Spleen (tissue), 11 donors: ENCODE data around the gene NIPAL4. TPM values are rescaled to one million over a fixed set of nuclear protein-coding genes. Genes with fewer than 3 reads are reported as not detected.

Experiments used
- DNase-seq: peaks from one replicate; pipeline ENCODE4 v3.0.0-alpha.2; 2020
- H3K27ac ChIP-seq, 8 donors: fragments of 200-600 bp; sonication (generic) in 7 of 8; 1 replicate in 4 of 8; 2 replicates in 4 of 8; pipeline versions ENCODE4 v1.5.0 to v1.8.0; 2016 to 2021; ENCODE audit warnings: inconsistent platforms in 4 of 8, mild to moderate bottlenecking in 4 of 8, moderate library complexity in 1 of 8
- H3K27me3 ChIP-seq, 7 donors: fragments of 200-600 bp; sonication (generic) in 6 of 7; replicated peaks in 1 of 7; 1 replicate in 4 of 7; 2 replicates in 3 of 7; pipeline versions ENCODE4 v1.5.0 to v1.8.0; 2016 to 2021; ENCODE audit warnings: inconsistent platforms in 3 of 7, mild to moderate bottlenecking in 1 of 7
- H3K36me3 ChIP-seq, 6 donors: fragments of 200-600 bp; sonication (generic) in 5 of 6; 1 replicate in 4 of 6; 2 replicates in 2 of 6; pipeline versions ENCODE4 v1.5.0 to v1.8.0; 2016 to 2021; ENCODE audit warnings: inconsistent platforms in 2 of 6
- H3K4me1 ChIP-seq, 6 donors: fragments of 200-600 bp; sonication (generic) in 5 of 6; 1 replicate in 3 of 6; 2 replicates in 3 of 6; pipeline versions ENCODE4 v1.5.0 to v1.8.0; 2016 to 2021; ENCODE audit warnings: inconsistent platforms in 3 of 6
- H3K4me3 ChIP-seq, 8 donors: fragments of 200-600 bp; sonication (generic) in 7 of 8; 1 replicate in 4 of 8; 2 replicates in 4 of 8; pipeline versions ENCODE4 v1.5.0 to v1.8.0; 2016 to 2021; ENCODE audit warnings: inconsistent platforms in 4 of 8, mild to moderate bottlenecking in 4 of 8, moderate library complexity in 2 of 8
- H3K9me3 ChIP-seq, 8 donors: fragments of 200-600 bp; sonication (generic) in 7 of 8; 1 replicate in 4 of 8; 2 replicates in 4 of 8; pipeline versions ENCODE4 v1.5.0 to v1.8.0; 2016 to 2021; ENCODE audit warnings: inconsistent platforms in 4 of 8
- POLR2A ChIP-seq, 3 donors: fragments of 450-650 bp; IDR thresholded peaks; one replicate each; pipeline ENCODE4 v1.5.1; 2017; ENCODE audit warnings: antibody characterized with exemption in 3 of 3, mild to moderate bottlenecking in 1 of 3
- POLR2AphosphoS5 ChIP-seq, 3 donors: sonication (generic); formaldehyde crosslinking; IDR thresholded peaks; one replicate each; pipeline ENCODE4 v1.5.1; 2017; ENCODE audit warnings: antibody characterized with exemption in 3 of 3
- WGBS, 5 donors: extraction: QIAGEN DNeasy Blood & Tissue Kit in 3 of 5; methylation state at CpG; one replicate each; pipeline versions ENCODE4 v1.1.5 to v1.1.7; 2013 to 2018; 5-methylcytosine and 5-hydroxymethylcytosine counted together
- intact Hi-C: fragments of 100-400 bp; cut with DNase I; formaldehyde crosslinking; loops from one replicate; pipeline ENCODE4 v1.15.0; 2023; ENCODE audit warnings: low total_unique reads
- polyA plus RNA-seq, 3 donors: library from polyadenylated mRNA; stranded (reverse); fragments of 200-250 nt; gene quantifications; one replicate each; pipeline ENCODE4 v1.2.1, GENCODE V29; 2013
- total RNA-seq, 7 donors: library from RNA; depleted of rRNA in 3 of 7; stranded (reverse); fragments of >200 nt in 3 of 7; fragmentation: NEBNext Ultra II Directional in 4 of 7; extraction: Animal tissue kit (Norgen Biotek cat#: 25700) in 4 of 7; gene quantifications; one replicate each; pipeline versions ENCODE4 v1.1.0 to v1.2.1, GENCODE V29; 2016 to 2021
- TF ChIP-seq, protein P1 (sequence below), 11 experiments: fragments of 200-600 bp in 7 of 11; fragments of 450-650 bp in 4 of 11; sonication (generic) in 4 of 11; IDR thresholded peaks in 8 of 11; conservative IDR thresholded peaks in 3 of 11; 1 replicate in 7 of 11; 2 replicates in 4 of 11; pipeline versions ENCODE4 v1.4.0 to v1.8.0; 2016 to 2021; ENCODE audit warnings: antibody characterized with exemption in 11 of 11, inconsistent platforms in 4 of 11, mild to moderate bottlenecking in 1 of 11
- donor health status: healthy with polysubstance abuse.
- donor health status: DM: no; HTN: no; CAD: no; lungs with moderate emphysema.
- donor health status: DM: no; HTN: no; CAD: no.
- donor health status: Bipolar disorder and iron deficiency.
- donor health status: healthy.
- donor health status: DM: no; HTN: no; CAD: no.
- donor health status: DM: yes; HTN: yes; CAD: no.

The NIPAL4 gene
- total and polyA plus RNA-seq, 10 donors, result 0.19 to 0.73 (median 0.44) TPM; not detected in 1

DNA sequence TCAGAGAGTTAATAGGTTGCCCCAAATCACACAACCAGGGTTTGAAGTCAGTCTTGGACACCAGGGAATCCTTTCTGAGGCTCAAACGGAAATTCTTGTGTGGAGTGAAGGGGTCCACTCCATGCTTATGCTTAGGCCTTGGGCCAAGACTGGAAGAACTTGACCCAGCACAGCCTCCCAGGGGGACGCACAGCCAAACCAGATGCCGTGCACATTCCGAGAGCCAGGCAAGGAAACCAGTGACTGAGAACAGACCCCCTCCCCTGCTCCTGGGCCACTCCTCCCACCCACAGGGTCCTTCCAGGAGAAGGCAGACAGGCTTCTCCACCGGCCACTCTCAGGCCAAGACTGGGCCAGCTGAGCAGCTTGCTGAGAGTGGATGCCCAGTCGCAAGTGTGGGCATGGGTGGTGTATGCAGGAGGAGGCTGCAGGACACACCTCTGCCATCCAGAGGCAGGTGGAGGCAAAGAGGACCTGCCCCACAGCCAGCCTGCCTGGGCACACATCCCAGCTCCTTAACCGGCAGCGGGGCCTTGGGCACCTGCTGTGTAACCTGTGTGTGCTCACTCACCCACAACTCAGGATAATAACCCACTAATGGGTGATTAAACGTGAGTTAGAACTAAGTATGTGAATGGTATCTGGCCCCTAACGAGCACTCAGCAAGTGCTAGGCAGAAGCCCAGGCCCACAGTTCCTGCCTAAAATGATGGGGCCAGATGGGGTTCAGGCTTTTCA, 38.0 kb downstream of the NIPAL4 start:
- Histone ChIP-seq H3K27ac (peak overlapping the region in 3 of 8 donors; percentile 7 to 67 (median 28)), H3K36me3 (peaks cover 3 to 100% (median 34%) of the 10 kb centered on the region in 6 donors), H3K4me1 (peaks cover 7 to 57% (median 24%) of the 10 kb centered on the region in 6 donors), H3K4me3 (no peak overlapping the region), H3K27me3 (no peaks in the 10 kb centered on the region), H3K9me3 (no peaks in the 10 kb centered on the region)
- no peak for DNase-seq
- TF ChIP-seq POLR2A (IDR thresholded peaks at IDR 0.05) (no peak), POLR2AphosphoS5 (IDR thresholded peaks at IDR 0.05) (peak in 1 of 3 donors; percentile 62)
- TF ChIP-seq, protein P1, sequence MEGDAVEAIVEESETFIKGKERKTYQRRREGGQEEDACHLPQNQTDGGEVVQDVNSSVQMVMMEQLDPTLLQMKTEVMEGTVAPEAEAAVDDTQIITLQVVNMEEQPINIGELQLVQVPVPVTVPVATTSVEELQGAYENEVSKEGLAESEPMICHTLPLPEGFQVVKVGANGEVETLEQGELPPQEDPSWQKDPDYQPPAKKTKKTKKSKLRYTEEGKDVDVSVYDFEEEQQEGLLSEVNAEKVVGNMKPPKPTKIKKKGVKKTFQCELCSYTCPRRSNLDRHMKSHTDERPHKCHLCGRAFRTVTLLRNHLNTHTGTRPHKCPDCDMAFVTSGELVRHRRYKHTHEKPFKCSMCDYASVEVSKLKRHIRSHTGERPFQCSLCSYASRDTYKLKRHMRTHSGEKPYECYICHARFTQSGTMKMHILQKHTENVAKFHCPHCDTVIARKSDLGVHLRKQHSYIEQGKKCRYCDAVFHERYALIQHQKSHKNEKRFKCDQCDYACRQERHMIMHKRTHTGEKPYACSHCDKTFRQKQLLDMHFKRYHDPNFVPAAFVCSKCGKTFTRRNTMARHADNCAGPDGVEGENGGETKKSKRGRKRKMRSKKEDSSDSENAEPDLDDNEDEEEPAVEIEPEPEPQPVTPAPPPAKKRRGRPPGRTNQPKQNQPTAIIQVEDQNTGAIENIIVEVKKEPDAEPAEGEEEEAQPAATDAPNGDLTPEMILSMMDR (IDR thresholded peaks at IDR 0.05 in 8 of 11, conservative IDR thresholded peaks at IDR 0.05 in 3 of 11), result no peak
- WGBS, 5 donors, result 93 to 96% (median 94%) methylated on average over 9 to 10 of the region's 10 CpGs
- intact Hi-C loops, result no loop called here

DNA sequence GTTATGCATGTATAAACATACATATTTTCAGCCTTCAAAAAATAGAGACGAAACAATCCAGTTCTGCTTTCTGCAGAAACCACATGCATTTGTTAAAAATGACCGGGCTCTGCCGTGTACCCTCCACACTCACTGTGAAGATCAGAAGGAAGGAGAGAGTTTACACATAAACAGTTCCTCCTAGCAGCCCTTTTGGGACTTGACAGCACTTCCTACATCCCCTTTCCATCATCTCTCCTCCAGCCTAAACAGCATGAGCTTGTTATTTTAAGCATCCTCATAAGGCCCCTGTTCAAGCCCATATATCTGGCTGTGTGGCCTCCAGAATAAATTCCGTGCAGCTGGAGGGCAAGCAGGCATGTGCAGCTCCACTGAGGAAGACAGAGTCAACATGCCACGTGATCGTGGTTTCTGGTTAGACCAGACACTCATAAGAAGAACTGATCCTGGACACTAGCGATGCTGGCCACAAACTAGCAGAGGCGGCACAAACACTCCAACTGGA, 42.2 kb downstream of the NIPAL4 start:
- no peak for DNase-seq
- intact Hi-C loops, result no loop called here
- 35 to 48% (median 38%) methylated on average over 8 of the region's 8 CpGs for WGBS, 5 donors

DNA sequence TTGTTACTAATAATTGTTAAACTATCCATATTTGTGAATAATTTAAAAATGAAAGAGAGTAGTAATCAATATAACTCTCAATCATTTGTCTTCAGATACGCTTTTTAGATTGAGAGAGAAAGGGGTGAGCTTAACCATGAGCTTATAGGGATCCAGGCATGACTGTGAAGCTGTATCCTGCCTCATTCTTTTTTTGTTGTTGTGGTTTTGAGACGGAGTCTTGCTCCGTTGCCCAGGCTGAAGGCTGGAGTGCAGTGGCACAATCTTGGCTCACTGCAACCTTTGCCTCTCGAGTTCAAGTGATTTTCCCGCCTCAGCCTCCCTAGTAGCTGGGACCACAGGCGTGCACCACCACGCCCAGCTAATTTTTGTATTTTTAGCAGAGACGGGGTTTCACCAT, 44.0 kb downstream of the NIPAL4 start:
- Histone ChIP-seq H3K36me3 (peaks cover 3 to 100% (median 13%) of the 10 kb centered on the region in 6 donors), H3K27ac (peak overlapping the region; percentile 22 to 90 (median 73)), H3K4me1 (peaks cover 16 to 94% (median 59%) of the 10 kb centered on the region in 6 donors), H3K4me3 (no peak overlapping the region), H3K9me3 (no peaks in the 10 kb centered on the region), H3K27me3 (no peaks in the 10 kb centered on the region)
- TF ChIP-seq POLR2AphosphoS5 (IDR thresholded peaks at IDR 0.05) (peak in 2 of 3 donors; percentile 5 to 55), POLR2A (IDR thresholded peaks at IDR 0.05) (no peak)
- TF ChIP-seq, protein P1 (IDR thresholded peaks at IDR 0.05 in 8 of 11, conservative IDR thresholded peaks at IDR 0.05 in 3 of 11), result no peak
- WGBS, 5 donors, result 50 to 81% (median 72%) methylated on average over 8 of the region's 8 CpGs
- no peak for DNase-seq
- intact Hi-C loops, result no loop called here

More for the DNA sequence above, 42.2 kb downstream of the NIPAL4 start:
- Histone ChIP-seq H3K27ac (peak overlapping the region; percentile 46 to 90 (median 73)), H3K9me3 (no peaks in the 10 kb centered on the region), H3K27me3 (no peaks in the 10 kb centered on the region), H3K4me1 (peaks cover 16 to 76% (median 48%) of the 10 kb centered on the region in 6 donors), H3K4me3 (peak overlapping the region in 1 of 8 donors; percentile 2), H3K36me3 (peaks cover 3 to 100% (median 13%) of the 10 kb centered on the region in 6 donors)
- TF ChIP-seq POLR2AphosphoS5 (IDR thresholded peaks at IDR 0.05), result peak in 1 of 3 donors; percentile 75
- TF ChIP-seq, protein P1 (IDR thresholded peaks at IDR 0.05 in 8 of 11, conservative IDR thresholded peaks at IDR 0.05 in 3 of 11), result no peak

DNA sequence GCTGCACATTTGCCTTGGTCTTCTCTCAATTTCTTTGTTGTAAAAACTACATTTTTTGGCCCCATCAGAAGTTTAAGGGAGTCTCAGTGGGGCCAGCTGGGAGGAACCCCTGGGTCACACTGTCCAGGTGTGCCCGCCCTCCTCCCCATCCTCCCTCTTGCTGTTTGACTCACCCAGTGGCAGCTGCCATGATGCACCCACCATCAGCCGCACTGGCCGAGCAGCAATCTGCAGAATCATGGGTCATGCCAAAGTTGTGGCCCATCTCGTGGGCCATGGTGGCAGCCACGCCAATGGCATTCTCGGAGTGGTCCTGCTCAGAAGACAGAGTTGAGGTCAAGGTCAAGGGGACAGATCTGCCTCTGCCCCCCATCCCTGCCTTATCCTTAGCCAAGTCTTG, 45.5 kb downstream of the NIPAL4 start:
- H3K9me3 ChIP-seq, result no peaks in the 10 kb centered on the region
- H3K4me3 ChIP-seq, result no peak overlapping the region
- 86 to 95% (median 90%) methylated on average over 5 to 6 of the region's 6 CpGs for WGBS, 5 donors
- DNase-seq, result no peak
- H3K27ac ChIP-seq, result peak overlapping the region in 7 of 8 donors; percentile 18 to 90 (median 49)
- H3K27me3 ChIP-seq, result no peaks in the 10 kb centered on the region
- peaks cover 20 to 95% (median 60%) of the 10 kb centered on the region in 6 donors for H3K4me1 ChIP-seq
- intact Hi-C loops, result no loop called here
- H3K36me3 ChIP-seq, result peaks cover 0 to 100% (median 15%) of the 10 kb centered on the region in 6 donors
- peak in 2 of 3 donors; percentile 36 to 56 for TF ChIP-seq POLR2AphosphoS5 (IDR thresholded peaks at IDR 0.05)
- TF ChIP-seq POLR2A (IDR thresholded peaks at IDR 0.05), result no peak
